ENCODE data around the gene IL34. TPM values are rescaled to one million over a fixed set of nuclear protein-coding genes. Genes with fewer than 3 reads are reported as not detected.

The IL34 gene
- total RNA-seq, 2 experiments from 2014 or later, result not detected

Other genes with a start within 250 kb of the IL34 start
- gene ST3GAL2, start 207.5 kb upstream of the IL34 start, total RNA-seq, result 10 to 100 TPM; 25.8 to 26.1 TPM
- 10 to 100 TPM; 14.5 TPM for gene FCSK, start 192.0 kb upstream of the IL34 start, total RNA-seq
- 10 to 100 TPM; 39.4 to 44.2 TPM for gene COG4, start 123.0 kb upstream of the IL34 start, total RNA-seq
- gene SF3B3, start 122.7 kb upstream of the IL34 start, total RNA-seq, result 100 to 1,000 TPM; 611 to 626 TPM
- gene MTSS2, start 39.5 kb downstream of the IL34 start, total RNA-seq, result 1 to 10 TPM; 2.0 to 2.5 TPM
- 10 to 100 TPM; 40.3 to 44.9 TPM for gene VAC14, start 154.6 kb downstream of the IL34 start, total RNA-seq

Data from activated CD8-positive, alpha-beta memory T cell treated with anti-CD3 and anti-CD28 coated beads for 36 hours (primary cell).